Esophagus (tissue), 2 donors: Measurements from ENCODE around the gene PASK. TPM values are rescaled to one million over a fixed set of nuclear protein-coding genes. Genes with fewer than 3 reads are reported as not detected.

ENCODE experiments used
- polyA plus RNA-seq, 2 donors: library from polyadenylated mRNA; stranded (reverse); fragments of 200-250 nt; gene quantifications; one replicate each; pipeline ENCODE4 v1.2.3, GENCODE V29; 2013
- donor health status: healthy with polysubstance abuse.
- donor health status: Bipolar disorder and iron deficiency.

Gene PASK
- polyA plus RNA-seq, 2 donors = 4.9 to 7.8 TPM

Other genes with a start within 250 kb of the PASK start
- under 1 TPM; 0.12 to 0.16 TPM for gene CROCC2, start 243.1 kb downstream of the PASK start, polyA plus RNA-seq
- 1 to 10 TPM; 3.3 to 3.6 TPM for gene SNED1, start 150.9 kb downstream of the PASK start, polyA plus RNA-seq
- gene MTERF4, start 47.2 kb downstream of the PASK start, polyA plus RNA-seq = 10 to 100 TPM; 21.5 to 32.7 TPM
- 10 to 100 TPM; 74.3 to 78.2 TPM for gene PPP1R7, start 995 bp upstream of the PASK start, polyA plus RNA-seq
- under 1 TPM; 0.14 to 0.21 TPM for gene ANO7, start 39.2 kb upstream of the PASK start, polyA plus RNA-seq
- gene HDLBP, start 166.2 kb upstream of the PASK start, polyA plus RNA-seq = 100 to 1,000 TPM; 158 to 197 TPM
- gene SEPTIN2, start 166.5 kb upstream of the PASK start, polyA plus RNA-seq = 10 to 100 TPM; 63.6 to 95.6 TPM
- 10 to 100 TPM; 13.2 to 19.9 TPM for gene FARP2, start 206.8 kb upstream of the PASK start, polyA plus RNA-seq